Activated gamma-delta T cell treated with Interleukin-2 at 50 U/mL for 16 hours (primary cell): ENCODE results near the gene RAPGEF4.
"Not testable (repeated sequence)": the region's sequence is repeated elsewhere in the genome, so short reads cannot be mapped to it uniquely, and the experiment has no call there.

Experiments
- DNase-seq: peaks from one replicate; pipeline ENCODE4 v3.0.0-alpha.2; 2020

RAPGEF4 gene

GRCh38 chr2:172730411-172730810 is 5.2 kb upstream of the RAPGEF4 start:
- DNase-seq = no peak

- no peak for DNase-seq
Observed at GRCh38 chr2:172734711-172735581, 699 bp upstream of the RAPGEF4 start.

DNA sequence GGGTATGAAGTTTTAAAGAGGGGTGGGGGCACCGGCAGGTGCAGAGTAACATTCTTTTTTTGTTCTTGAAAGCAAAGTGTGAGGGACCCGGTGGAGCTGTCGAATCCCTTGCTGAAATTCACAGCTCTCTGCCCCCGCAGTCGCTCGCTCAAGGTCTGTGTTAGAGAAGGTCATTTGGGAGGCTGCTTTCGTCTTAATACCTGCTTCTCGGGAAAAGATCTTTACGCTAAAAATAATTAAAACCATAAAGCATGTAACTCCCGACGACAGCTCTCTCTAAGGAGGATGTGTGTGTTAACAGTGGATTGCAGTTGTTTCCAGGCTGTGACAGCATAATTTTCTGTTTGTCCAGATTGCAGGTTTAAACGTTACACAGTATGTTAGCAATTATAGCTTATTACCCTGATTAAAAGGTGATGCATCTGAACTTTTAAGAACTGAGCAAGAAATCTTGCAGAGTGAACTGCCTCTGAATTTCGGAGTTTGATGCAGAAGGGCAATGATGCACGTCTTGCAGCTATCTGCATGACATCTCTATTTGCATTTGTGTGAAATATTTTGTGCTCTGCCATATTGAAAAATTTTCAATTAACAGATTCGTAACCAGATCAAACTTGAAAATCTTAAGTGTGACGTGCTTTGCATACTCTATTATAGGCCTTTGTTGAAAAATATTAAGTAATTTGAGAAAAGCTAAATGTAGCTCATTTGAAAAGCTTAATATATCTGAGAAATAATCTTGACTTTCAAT is 954 bp downstream of the RAPGEF4 start:
- DNase-seq = no peak

- DNase-seq = no peak
Observed at GRCh38 chr2:172739661-172740266, 4.1 kb downstream of the RAPGEF4 start.

DNA sequence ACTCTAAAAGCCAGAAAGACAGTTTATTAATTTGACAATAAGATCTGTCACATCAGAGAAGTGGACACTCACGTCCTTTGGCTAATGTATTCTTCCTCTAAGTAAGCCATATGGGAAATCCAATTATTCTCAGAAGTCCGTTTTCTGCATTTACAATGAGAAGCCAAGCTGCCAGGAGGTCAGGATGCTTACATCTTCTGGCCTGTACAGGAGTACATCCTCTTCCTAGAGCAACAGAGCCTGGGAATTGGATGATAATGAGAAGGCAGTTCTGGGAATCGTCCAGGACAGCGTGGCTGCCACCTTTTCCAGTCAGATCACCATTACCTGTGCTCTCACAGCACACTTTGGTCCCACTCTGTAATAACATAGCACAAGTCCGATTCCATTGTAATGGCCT is 5.2 kb downstream of the RAPGEF4 start:
- DNase-seq = no peak

DNA sequence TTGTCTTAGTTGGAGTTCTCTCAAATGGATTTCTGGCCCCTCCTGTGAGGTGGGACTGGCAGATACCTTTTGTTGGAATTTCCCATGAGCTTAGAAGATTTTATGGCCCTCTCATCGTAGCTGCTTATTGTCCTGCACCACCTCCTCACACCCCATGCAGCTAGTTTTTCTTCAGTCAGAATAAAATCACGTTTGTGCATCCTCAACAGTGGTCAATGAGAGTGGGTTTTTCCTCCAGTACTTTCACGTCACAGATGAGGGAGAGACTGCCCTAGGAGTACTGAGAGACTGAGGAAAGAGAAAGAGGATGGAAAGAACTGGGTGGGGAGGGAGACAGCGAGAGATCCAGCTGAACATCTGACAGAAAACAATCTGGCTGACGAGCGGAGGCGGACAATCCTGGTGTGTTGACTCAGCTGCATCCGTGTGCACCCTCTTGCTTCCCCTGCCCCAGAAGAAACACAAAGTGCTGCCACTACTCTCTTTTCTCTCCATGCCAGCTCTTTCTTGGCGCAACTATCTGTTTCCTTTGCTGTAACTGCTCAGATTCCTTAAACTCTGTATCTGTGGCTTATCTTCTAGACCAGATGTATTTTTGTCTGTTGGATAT is 7.4 kb downstream of the RAPGEF4 start:
- DNase-seq = no peak

GRCh38 chr2:172743898-172744297 is 8.3 kb downstream of the RAPGEF4 start:
- DNase-seq = no peak

GRCh38 chr2:172745636-172746035 is 10.0 kb downstream of the RAPGEF4 start:
- DNase-seq = no peak

DNA sequence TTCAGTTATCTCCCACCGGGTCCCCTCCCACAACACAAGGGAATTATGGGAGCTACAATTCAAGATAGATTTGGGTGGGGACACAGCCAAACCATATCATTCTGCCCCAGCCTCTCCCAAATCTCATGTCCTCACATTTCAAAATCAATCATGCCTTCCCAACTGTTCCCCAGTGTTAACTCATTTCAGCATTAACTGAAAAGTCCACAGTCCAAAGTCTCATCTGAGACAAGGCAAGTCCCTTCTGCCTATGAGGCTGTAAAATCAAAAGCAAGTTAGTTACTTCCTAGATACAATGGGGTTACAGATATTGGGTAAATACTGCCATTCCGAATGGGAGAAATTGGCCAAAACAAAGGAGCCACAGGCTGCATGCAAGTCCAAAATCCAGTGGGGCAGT is 12.9 kb downstream of the RAPGEF4 start:
- DNase-seq = not testable (repeated sequence)

DNA sequence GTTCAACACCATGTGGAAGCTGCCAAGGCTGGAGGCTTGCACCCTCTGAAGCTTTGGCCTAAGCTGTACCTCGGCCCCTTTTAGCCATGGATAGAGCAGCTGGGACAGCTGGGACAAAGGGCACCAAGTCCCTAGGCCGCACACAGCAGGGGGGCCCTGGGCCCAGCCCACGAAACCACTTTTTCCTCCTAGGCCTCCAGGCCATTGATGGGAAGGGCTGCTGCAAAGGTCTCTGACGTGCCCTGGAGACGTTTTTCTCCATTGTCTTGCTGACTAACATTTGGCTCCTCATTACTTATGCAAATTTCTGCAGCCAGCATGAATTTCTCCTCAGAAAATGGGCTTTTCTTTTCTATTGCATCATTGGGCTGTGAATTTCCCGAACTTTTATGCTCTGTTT is 13.7 kb downstream of the RAPGEF4 start:
- DNase-seq = no peak

DNA sequence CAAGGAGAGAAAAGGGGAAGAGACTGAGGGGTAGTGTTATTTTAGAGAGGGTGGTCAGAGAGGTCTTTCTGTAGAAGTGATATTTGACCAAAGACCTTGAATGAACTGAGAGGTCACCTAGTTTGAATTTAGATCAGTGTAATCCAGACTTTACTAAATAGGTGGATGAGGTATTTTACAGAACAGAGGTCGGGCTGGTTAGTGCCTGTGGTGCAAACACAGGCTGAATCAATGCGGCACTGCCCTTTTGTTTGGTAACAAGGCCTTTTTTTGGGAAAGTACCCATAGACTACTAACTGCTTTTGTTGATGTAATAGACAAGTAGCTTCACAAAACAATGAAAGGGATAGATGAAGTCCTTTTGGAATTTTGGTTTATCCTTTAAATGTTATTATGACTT is 15.9 kb downstream of the RAPGEF4 start:
- DNase-seq = no peak

DNA sequence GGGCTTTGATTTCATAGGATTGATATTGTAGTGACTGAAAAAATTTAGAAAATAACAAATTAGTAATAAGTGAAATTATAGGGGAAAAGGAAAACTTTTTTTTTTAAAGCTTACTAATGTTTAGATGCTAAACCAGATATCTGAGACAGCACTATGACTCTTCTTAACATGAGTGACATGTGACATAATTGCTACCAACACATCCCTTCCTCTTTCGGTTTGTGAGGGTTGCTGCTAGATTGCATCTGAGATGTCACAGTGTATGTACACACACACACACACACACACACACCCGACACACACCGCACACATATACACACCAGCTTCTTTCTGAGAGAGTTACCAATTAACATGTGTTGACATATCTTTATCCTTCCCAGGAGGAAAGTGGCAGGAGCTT is 18.0 kb downstream of the RAPGEF4 start:
- no peak for DNase-seq

GRCh38 chr2:172759441-172759840 is 23.8 kb downstream of the RAPGEF4 start:
- DNase-seq = no peak

DNA sequence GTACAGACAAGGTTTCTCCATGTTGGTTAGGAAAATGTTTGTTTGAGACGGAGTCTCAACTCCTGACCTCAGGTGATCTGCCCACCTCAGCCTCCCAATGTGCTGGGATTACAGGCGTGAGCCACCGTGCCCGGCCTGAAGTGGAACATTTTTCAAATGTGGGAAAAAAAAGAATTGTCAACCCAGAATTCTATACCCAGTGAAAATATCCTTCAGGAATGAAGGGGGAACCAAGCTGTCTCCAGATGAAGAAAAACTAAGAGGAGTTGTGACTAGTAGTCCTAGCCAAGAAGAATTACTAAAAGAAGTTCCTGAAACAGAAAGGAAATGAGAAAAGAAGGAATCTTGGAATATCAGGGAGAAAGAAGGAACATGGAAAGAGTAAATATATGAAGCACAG is 25.7 kb downstream of the RAPGEF4 start:
- no peak for DNase-seq

GRCh38 chr2:172762574-172762973 is 26.9 kb downstream of the RAPGEF4 start:
- no peak for DNase-seq

DNA sequence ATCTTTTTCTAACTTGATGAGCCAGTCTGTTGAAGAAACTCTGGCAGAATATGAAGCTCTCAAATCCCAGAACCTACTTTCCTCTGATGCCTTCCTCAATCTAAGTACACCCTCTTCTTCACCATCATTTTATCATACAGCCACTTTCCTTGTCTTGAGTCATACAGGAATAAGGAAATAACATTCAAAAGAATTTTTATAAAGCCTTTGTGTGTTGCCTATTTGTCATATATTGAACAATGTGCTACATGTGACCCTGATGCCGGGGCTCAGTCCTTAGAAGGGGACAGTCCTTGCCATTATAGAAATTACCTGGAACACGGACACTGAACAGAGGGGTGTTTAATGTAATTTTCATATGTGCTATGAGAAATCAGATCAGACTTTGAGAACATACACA is 27.4 kb downstream of the RAPGEF4 start:
- DNase-seq = no peak

GRCh38 chr2:172765662-172766061 is 30.0 kb downstream of the RAPGEF4 start:
- no peak for DNase-seq

GRCh38 chr2:172768401-172768800 is 32.8 kb downstream of the RAPGEF4 start:
- no peak for DNase-seq

DNA sequence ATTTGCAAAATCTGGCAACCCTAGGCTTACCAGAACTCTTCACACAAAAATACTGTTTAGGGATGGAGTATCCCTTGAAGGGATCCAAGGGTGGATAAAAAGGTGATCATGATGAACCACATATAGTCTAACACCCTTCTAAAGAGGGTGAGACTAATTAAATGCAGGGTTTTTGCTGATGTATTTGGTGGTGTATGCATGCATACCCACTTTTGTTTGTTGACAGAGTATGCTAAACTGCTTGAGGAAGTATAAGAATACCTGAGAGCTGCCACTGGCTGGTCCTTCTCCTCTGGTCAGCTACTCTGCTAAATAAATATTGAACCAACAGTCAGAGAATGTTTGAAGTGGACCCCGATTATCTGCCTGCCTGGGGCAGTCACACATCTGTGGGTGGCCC is 34.2 kb downstream of the RAPGEF4 start:
- DNase-seq = no peak

DNA sequence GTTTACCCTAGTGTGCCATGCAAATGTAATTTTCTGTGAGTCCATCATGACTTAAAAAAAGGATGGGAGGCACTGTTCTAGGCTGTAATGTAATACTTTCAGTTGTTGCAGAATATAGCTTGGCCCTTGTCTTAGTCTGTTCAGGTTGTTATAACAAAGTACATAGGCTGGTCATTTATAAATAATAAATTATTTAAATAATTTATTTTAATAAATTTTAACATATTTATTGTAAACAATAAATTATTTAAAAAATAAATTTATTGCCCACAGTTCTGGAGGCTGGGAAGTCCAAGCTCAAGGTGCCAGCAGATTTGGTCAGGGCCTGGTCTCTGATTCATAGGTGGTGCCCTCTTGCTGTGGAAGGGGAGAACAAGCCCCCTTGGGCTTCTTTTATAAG is 35.2 kb downstream of the RAPGEF4 start:
- DNase-seq = no peak

GRCh38 chr2:172772633-172773032 is 37.0 kb downstream of the RAPGEF4 start:
- DNase-seq = no peak

DNA sequence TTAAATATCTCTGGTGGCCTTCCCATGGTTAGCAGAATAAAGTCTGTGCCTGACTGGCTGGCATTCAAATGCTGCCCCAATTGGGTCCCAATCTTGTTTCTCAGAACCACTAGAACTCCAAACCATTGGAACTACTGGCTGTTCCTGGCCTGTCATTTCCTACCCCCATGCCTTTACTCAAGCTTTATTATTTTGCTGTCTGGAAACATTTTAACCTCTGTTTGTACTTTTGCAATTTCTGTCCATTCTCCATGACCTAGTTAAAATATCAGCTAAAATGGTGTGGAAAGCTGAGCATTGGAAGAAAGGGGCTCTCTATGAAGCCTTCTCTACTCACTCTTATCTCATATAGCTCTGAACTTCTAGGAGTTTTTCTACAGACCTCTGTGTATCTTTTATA is 38.7 kb downstream of the RAPGEF4 start:
- no peak for DNase-seq

GRCh38 chr2:172775319-172775718 is 39.7 kb downstream of the RAPGEF4 start:
- no peak for DNase-seq
